ENCODE data around the gene TSPAN11.
"Not testable (repeated sequence)": the region's sequence is repeated elsewhere in the genome, so short reads cannot be mapped to it uniquely, and the experiment has no call there.

The TSPAN11 gene, protein sequence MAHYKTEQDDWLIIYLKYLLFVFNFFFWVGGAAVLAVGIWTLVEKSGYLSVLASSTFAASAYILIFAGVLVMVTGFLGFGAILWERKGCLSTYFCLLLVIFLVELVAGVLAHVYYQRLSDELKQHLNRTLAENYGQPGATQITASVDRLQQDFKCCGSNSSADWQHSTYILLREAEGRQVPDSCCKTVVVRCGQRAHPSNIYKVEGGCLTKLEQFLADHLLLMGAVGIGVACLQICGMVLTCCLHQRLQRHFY

DNA sequence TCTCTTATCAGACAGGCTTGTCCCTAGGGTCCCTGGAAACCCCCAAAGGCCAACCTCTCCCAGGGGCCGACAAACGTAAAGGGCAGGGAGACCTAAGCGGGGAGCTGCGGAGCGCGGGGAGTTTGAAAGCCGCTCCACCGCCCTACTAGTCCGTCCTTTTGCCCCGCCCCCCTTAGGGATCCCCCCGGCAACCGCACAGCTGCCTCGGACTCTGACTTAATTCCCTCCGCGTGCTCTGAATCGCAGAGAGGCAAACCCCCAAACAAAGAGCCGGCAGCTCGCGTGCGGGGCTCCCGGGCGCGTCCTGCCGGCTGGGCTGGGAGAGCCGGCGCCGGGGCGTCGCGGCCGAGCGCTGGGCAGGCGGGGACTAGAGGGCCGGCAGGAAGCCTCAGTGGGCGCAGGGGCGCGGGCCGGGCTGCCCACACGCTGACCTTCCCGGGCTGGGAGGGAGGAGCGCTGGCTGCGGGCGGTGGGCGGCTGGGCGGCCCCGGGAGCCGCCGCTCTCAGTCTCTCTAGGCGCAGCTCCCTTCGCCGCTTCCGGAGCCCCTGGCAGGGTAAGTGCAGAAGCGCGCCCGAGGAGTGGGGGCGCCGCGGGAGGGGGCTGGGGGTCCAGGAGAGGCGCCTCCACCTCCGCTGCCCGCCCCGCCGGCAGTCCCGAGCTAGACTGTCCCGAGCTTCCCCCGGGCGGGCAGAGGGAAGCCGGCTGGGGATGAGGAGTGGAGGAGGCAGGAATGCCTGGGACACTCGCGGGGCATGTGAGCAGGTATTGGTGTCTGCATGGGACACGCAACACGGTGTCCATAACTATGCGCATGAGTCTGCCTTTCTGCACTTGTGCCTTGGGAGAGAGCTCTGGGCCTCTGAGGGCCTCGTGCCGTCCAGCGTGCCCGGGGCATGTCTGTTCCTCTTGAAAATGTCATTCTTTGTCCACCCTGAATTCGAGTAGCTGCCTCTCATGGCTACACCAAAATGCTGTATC is at the start of gene TSPAN11:
Gene TSPAN11, plus strand, starts transcription at position 506 of the 979 bp plus-strand sequence. CDS start 27,244 bp downstream, outside the sequence.
- no peak for DNase-seq

DNA sequence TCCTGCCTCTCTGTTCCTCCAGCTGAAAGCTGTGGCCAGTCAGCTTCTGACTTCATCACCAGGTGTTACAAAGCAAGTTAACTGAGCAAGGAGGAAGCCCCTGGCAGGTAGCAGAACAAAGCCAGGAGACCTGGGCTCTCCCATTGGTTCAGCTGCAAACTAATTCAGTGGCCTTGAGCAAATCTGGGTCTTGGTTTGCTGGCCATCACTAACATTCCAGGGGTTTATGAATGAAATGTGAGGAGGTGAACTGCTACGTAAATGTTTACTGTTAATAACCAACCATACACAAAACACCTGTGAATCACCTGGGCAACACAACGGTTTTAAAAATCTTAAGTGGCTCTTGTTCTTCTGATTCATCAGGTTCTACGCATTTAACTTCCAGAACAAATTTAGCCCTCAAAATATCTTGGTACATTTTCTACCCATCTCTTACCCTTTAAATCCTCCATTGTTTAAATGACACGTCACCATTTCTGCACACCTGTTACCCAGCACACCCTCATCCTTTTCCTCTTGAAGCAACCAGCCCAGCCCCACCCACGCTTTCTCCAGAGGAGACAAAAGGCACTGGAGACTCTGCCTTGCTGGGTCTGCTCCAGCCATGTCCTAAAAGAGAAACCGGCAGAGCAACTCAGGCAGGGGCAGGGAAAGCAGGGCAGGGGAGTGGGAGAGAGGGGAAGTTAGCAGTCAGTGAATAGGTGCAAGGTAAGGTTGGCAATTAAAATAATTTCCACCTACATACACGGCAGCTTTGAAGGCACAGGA is 49.3 kb upstream of the TSPAN11 start:
- no peak for DNase-seq

DNA sequence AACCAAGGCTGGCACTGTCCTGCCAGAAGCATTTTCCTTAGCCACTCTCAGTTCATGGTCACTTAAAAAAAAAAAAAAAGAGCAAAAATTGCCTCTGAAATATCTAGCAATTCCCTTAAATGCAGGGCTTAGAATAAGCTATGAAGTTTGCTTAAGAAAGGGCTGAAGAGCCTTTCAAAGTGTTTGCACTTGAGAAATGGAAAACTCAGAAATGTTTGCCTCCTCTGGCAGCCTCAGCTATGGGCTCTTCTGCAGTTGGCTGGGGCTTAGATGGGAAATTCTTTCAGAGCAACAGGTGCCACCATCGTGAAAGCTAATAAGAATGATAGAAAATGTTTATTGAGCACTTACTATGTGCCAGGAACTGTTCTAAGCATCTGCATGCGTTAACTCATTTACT is 48.5 kb upstream of the TSPAN11 start:
- DNase-seq: no peak

DNA sequence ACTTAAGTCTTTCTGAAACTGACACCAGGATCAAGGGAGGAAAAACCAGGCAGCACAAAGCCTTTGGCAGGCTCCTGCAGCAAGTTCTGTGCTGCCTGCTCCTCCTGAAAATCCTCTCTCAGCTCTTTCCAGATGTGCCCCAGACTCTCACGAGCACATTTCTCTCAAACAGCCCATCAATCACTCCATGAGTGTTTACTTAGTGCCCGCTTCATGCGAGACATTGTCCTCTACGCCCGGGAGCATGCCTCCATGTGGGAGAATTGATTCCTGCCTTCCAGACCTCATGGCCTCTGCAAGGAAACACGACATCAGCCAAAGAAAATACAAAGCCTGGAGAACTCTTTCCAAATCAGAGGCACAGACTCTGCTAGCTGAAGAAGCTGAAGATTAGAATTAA is 46.5 kb upstream of the TSPAN11 start:
- DNase-seq: no peak

DNA sequence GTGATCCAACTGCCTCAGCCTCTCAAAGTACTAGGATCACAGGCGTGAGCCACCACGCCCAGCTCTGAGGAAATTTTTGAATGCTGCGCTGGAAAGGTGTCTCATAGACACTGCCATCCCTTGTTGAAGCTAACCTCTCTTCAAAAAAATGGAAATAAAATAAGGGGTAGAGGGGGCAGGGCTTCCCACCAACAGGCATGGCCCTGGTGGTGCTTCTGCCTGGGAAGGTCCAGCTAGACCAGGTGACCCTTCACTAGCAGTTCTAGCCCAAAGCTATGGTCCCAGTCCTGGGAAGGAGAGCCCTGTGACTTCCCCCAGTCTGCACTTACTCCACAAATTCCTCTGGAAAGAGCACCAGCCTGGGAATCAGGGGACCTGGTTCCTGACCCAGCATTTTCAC is 45.7 kb upstream of the TSPAN11 start:
- no peak for DNase-seq

DNA sequence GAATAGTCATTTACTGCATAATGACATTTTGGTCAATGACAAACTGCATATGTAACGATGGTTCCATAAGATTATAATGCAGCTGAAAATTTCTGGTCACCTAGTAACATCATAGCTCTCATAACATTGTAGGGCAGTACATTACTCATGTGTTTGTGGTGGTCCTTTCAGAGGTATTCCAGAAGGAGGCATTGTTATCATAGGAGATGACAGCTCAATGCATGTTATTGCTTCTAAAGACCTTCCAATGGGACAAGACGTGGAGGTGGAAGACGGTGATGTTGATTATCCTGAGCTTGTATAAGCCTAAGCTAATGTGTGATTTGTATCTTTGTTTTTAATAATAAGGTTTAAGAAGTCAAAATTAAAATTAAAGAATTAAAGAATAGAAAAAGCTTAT is 43.8 kb upstream of the TSPAN11 start:
- DNase-seq: no peak

DNA sequence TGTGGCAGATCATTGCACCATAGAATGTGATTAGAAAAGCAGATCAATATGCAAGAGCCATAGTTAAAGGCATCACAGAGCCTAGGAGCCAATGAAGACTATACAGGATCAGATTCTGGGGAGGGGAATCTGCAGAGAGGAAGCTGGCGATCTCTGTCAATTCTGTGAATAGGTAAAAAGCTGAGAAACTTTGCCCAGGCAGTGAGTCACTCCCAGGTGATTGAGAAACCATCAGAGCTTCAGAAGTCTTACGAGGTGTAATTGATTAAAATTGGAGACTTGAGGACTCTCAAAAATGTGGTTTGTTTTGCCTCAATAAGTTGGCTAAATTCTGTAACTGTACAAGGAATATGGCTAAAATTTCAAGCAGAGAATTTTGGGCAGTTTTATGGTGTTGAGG is 41.7 kb upstream of the TSPAN11 start:
- DNase-seq: no peak

DNA sequence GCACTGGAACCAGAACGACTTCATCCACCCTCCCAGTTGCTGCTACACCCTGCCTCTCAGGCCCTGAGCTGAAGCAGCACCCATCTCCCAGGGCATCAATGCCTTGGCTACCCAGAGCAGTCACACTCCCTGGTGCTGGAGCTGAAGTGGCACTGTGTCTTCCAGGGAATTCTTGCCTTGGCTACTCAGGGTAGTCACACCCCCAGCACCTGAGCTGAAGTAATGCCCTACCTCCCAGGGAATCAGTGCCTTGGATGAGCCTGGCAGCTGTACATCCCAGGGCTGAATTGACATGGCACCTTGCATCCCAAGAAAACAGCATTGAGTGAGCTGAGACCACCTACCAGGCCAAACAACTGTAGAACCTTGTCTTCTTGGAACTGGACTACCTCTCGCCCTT is 41.2 kb upstream of the TSPAN11 start:
- no peak for DNase-seq

DNA sequence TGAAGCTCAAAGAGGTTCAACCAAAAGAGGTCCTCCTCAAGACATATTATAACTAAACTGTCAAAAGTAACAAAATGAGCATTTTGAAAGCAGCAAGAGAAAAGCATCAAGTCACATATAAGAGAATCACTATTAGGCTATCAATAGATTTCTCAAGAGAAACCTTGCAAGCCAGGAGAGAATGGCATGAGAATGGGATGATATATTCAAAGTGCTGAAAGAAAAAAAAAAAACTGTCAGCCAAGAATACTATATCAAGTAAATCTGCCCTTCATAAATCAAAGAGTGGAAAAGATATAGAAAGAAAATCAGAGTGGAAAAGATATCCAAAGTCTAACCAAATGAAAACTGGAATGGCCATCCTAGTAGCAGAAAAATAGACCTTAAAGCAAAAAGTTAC is 39.3 kb upstream of the TSPAN11 start:
- DNase-seq: no peak

DNA sequence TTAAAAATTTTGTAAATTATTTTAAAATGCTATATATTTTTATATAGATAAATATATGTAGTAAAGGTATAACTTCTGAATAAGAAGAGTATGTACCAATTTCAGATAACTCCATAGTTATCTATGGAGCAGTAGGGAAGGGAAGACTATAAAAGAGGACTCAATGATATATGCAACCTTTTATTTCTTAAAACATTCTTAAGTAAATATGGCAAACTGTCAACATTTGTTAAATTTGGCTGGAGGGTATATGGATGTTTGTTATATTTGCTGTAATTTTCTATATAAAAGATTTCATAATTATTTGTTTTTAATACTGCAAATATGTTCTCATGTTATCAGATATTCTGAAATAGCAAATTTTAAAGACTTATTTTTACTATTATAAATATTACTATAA is 38.3 kb upstream of the TSPAN11 start:
- no peak for DNase-seq

DNA sequence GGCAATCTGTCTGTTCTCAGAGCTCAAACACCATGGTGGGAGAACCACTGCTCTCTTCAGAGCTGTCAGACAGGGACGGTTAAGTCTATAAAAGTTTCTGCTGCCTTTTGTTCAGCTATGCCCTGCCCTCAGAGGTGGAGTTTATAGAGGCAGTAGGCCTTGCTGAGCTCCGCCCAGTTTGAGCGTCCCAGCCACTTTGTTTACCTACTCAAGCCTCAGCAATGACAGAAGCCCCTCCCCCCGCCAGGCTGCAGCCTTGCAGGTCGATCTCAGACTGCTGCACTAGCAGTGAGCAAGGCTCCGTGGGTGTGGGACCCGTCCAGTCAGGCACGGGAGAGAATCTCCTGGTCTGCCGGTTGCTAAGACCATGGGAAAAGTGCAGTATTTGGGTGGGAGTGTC is 32.0 kb upstream of the TSPAN11 start:
- not testable (repeated sequence) for DNase-seq

DNA sequence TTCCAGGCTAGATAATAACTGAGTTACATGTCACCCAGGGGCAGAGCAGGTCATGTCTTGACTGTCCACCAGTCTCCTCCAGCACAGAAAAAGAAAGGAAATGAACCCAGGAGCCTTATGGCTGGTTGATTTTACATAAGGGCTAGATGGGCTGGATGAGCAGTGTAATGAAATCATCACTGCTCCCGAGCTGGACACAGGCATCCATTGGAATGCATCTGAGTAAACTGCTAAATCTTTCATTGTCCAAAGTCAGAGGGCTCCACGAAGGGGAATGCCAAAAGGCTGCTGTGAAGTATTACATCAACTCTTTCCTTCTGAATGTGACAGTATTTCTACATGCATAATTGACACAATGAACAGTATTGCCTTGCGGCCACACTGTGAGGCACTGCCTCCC is 30.1 kb upstream of the TSPAN11 start:
- DNase-seq: no peak

DNA sequence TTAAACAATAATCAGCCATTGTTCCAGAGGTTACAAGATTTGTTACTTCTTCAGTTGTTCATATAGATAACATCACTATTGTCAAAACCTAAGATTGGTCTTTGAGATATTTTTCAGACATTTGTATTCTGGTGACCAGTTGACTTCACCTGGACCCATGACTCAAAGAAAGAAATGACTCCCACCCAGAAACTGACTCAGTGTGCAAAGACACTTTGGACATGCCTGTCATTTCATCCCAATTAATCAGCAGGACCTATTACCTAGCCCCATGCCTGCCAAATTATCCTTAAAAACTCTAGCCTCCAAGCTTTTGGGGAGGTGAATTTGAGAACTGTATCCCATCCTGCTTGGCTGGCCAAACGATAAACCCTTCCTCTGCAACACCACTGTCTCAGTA is 27.7 kb upstream of the TSPAN11 start:
- no peak for DNase-seq

DNA sequence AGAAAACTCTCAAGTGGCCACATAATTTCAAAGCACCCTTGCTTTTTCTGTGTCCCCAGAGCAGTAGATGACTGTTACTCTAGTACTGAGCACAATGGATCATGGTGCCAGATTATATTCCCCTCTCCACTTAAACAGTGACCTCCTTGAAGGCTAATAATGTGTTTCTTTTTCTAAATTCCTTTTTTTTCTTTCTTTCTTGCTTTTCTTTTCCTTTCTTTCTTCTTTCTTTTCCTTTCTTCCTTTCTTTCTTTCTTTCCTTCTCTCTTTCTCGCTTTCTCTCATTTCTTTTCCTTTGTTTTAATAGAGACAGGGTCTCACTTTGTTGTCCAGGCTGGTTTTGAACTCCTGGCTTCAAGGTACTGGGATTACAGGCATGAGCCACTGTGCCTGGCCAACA is 26.2 kb upstream of the TSPAN11 start:
- DNase-seq: no peak

DNA sequence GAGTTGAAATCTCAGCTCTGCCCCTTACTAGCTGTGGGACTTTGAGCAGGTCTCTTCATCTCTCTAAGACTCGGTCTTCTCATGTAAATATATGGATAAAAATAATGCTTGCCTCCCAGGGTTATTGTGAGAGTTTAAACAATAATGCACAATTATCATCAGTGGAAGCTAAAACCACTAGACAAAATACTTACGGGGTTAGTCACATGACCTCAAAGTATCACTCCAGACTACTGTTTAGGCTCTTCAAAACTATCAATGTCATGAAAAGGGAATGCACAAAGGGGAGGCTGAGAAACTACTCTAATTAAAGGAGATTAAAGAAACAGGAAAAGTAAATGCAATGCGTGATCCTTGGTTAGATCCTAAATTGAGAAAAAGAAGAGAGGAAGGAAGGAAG is 24.5 kb upstream of the TSPAN11 start:
- DNase-seq: no peak

DNA sequence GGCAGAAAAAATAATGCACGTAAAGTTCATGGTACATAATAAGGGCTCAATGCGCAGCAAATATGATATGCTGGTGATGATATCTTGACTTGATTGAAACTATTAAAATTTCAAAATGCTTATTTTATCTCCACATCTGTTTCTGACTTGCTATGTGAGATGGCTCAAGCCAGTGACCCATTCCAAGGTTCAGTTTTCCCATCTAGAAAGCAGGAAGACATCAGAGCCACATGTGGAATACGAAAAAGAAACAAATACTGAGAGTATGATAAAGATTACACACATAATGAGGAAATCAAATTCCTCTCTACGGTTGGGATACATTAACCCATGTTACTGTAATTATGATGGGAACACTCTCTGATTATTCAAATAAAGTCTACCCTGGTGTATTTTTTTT is 24.0 kb upstream of the TSPAN11 start:
- DNase-seq: no peak

DNA sequence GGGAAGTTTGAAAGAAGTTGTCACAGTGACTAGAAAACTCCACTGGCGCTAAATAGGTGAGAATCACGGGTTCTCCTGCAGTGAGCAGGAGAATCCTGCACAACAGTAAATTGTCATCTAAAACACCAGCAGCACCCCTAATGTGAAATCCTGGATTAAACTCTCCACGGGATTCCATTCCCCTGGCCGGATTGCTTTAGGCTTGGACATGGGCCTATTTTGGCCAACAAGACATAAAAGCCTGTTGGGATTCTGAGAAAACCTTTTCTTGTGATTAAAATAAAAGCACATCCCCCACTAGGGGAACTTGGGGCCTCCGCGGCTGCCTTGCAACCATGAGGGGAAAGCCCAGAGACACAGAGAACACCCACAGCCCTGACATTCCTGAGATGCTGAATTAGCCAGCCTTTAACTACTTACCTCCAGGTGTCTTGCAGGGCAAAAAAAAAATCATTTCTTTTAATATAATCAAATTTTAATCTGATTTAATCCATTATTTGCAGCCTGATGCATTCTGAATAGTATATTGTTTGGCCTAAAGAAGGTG is 21.0 kb upstream of the TSPAN11 start:
- no peak for DNase-seq

DNA sequence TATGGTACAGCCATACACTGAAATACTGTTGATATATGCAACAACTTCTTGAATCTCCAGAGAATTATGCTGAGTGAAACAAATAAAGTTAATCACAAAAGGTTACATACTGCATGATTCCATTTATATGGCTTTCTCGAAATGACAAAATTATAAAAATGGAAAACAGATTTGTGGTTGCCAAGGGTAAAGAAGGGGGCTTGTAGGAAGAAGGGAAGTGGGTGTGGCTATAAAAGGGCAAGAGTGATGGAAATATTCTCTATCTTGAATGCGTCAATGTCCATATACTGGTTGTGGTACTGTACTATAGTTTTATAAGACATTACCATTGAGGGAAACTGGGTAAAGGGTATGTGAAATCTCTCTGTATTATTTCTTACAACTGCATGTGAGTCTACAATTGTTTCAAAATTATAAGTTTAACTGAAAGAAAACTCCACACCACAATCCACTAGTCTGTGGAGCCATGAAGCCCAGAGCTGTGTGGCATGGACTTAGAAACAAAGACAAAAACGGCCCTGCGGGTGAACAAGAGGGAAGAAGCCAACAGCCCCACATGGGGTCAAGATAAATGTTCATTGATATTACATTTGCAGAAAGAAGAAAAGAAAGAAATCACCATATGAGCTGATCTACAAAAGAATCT is 18.3 kb upstream of the TSPAN11 start:
- no peak for DNase-seq

DNA sequence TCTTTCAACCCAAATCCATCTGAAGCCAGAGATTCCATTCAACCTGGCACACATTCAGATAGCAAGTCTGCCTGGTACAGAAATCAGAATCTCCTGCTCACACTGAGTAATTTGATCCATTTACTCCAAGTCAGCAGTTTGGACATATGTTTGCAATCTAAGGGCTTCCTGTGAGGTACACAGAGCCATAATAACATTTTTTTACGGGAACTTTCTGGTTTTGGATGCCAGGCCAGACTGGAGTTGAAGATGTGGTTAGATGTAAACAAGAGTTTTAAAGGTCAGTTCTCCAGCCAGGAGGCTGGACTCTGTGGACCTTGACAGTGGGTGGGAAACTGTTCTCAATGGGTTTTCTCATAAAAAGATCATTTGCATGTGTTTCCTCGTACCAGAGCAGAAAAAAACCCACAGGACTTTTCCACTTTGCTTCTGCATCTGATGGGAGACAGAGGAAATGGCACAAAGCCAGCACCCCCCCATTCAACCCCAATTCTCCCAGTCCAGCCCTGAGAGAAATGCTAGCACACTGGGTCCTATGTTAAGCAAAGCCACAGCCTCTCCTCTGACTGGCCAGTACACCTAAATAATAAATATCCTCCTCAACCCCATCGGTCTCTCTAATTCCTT is 17.7 kb upstream of the TSPAN11 start:
- no peak for DNase-seq

DNA sequence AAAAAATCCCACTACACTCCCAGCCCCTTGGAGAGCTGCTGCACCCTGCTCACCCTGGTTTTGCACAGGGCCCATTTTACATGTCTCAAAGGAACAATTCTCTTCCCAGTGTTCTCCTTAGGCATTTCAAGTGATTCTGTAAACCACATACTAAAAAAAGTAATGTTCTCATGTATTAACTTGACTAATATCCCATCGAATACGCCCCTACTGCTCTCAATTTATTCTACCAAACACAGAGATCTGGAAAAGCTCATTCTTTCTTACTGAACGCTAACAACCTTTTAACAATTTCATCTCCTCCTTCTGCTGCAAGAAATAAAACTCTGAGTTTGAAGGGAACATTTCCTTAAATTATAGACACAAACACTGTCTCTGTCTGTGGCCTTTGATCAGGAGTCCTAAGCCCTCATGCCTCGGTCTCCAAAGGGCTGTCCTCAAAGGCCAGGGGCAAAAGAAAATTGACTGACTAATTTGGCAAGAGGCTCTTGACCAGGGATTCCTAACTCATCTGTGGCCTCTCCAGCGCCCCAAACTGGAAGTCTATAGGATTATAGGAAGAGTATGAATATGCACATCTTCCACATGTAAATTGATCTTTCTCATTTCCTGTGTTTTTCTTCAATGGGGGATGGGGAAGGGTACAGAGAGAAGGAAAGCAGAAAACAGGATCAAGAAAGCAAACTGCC is 17.1 kb upstream of the TSPAN11 start:
- DNase-seq: no peak

DNA sequence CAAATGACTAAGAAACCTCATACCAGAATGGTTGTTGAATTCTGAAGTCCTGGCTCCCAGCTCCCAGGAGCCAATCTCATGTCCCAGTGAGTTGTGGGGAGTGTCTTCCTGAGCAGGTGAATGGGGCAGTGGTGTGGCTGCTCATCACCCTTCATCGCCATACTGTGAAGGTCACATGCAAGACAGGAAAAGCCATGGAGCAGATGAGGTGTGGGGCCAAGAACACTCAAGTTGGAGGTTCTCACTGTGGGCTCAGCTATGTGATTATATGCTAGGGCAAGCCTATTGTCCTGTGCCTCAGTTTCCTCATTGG is 16.6 kb upstream of the TSPAN11 start:
- DNase-seq: no peak

DNA sequence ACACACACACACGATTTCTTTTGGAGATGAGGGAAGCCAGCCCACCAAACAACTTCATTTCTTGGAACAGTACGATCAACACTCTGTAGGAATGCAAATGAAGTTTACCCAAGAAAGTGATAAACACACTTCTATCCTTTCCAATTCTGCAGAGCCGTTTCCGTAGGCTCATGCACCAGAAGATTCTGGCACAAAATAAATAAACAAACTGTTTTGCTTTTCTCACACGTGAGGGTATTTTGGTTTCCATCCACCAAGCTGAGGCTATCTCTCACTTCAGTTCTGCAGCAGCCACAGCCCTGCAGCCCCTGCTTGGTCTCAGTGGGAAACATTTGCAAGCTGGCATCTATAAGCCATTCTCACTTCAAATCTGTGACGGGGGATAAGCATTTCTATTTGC is 15.3 kb upstream of the TSPAN11 start:
- no peak for DNase-seq

Data from activated CD4-positive, alpha-beta T cell treated with anti-CD3 and anti-CD28 coated beads for 4 hours (primary cell).